ENCODE results near the gene SYT1. TPM values are rescaled to one million over a fixed set of nuclear protein-coding genes. Genes with fewer than 3 reads are reported as not detected.
"Not testable (repeated sequence)": the region's sequence is repeated elsewhere in the genome, so short reads cannot be mapped to it uniquely, and the experiment has no call there.

Gene SYT1
- total RNA-seq, 1 donor from 2014 or later: 174 TPM

DNA sequence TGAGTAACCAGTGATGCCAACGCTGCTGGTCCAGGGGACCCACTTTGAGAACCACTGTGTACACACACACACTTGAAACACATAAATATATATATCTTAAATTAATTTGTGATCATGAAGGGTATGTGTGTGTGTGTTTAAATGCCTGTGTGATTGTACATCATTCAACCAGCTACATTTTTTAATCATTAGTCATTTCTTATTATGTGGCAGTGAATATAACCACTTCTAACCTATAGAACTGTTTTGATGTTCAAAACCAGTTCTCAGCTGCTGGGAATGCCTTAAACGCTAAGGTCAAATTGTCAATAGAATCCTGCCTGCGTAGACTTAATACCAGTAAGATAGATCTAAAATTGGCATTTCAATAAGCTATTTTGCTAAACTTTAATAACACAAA lies 330.0 kb downstream of the SYT1 start:
- DNase-seq (ENCODE audit: low spot score in 2 of 2) (no peak), FAIRE-seq (no peak)

DNA sequence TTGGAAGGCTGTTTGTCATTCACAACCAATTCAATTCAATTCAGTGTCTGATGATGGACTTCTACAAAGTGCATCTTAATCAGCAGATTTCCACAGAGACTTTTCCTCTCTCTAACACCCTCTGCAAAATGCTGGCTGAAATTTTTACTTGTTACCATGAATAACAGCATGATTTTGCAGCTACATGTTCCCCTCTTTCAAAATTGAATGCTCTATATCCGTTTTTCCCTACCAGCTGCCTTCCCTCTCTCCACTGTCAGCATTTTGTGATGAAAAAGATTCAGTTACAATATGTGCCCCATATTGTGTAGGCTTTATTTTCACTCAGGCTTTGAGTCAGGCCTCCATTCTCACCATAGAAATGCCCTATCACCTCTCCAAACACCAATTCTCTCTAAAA lies 334.6 kb downstream of the SYT1 start:
- FAIRE-seq (no peak), DNase-seq (ENCODE audit: low spot score in 2 of 2) (no peak)

DNA sequence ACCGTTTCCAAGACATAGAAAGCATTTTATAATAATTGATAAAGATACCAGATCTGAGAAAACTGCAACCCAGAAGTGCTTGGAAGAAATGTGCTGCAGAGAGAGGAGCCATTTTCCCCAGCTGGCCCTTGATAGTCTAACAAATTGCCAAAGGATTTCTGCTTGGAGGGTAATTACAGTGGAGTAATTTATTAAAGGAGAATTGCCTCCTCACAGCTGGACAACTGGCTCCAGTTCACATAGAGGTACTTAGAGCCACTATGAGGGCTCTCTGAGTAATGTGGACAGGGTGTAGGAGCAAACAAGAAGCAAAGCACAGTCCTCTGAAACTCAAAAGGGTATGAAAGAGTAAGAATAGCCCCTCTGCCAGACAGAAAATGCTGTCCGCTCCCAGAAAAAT lies 335.6 kb downstream of the SYT1 start:
- DNase-seq (ENCODE audit: low spot score in 2 of 2) (no peak), FAIRE-seq (no peak)

DNA sequence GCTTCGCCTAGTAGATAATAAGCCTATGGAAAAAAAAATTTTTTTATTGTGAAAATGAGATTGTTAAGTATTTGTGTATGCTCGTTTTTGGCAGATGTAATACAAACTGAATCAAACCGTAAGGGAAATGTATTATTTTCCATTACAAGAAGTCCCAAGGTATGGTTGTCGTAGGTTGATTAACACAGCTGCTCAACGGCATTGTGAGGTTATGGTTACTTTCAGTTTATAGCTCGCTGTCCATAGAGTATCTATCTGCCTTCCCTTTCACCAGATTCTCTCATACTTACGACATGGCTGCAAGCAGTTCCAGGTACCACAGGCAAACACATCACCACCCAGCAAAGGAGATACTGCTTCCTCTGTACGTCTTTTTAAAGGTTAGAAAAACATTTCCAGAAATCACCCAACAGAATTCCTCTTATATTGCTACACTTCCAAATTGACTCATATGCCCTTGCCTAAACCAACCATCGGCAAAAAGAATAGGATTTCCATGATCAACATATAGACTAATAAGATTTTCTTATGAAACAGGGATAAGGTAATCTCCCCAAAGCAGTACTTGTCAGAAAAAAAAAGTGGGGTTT lies 338.6 kb downstream of the SYT1 start:
- DNase-seq (ENCODE audit: low spot score in 2 of 2) (no peak), FAIRE-seq (no peak)

GRCh38 chr12:79206871-79207270 lies 342.3 kb downstream of the SYT1 start:
- FAIRE-seq (no peak), DNase-seq (ENCODE audit: low spot score in 2 of 2) (no peak)

DNA sequence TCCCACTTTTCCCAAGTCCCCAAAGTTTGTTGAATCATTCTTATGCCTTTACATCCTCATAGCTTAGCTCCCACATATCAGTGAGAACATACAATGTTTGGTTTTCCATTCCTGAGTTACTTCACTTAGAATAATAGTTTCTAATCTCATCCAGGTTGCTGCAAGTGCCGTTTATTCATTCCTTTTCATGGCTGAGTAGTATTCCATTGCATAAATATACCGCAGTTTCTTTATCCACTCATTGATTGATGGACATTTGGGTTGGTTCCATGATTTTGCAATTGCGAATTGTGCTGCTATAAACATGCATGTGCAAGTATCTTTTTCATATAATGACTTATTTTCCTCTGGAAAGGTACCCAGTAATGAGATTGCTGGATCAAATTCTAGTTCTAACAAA lies 345.8 kb downstream of the SYT1 start:
- not testable (repeated sequence) for FAIRE-seq; DNase-seq (ENCODE audit: low spot score in 2 of 2)

DNA sequence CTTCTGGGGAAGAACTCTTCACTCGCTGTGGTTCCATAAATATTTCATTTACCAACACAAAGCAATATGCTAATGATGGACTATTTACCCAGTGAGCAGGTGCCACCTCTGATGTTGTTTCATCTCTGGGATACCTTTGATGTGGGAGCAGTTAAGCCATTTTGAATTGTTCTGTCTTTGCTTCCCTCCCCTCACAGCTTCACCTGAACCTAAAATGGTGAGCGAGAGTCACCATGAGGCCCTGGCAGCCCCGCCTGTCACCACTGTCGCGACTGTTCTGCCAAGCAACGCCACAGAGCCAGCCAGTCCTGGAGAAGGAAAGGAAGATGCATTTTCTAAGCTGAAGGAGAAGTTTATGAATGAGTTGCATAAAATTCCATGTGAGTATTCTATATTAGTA lies 352.7 kb downstream of the SYT1 start:
- DNase-seq (ENCODE audit: low spot score in 2 of 2) (no peak), FAIRE-seq (no peak)

- DNase-seq (ENCODE audit: low spot score in 2 of 2): no peak
- FAIRE-seq: no peak
Measured at GRCh38 chr12:79223210-79223609, 358.6 kb downstream of the SYT1 start.

DNA sequence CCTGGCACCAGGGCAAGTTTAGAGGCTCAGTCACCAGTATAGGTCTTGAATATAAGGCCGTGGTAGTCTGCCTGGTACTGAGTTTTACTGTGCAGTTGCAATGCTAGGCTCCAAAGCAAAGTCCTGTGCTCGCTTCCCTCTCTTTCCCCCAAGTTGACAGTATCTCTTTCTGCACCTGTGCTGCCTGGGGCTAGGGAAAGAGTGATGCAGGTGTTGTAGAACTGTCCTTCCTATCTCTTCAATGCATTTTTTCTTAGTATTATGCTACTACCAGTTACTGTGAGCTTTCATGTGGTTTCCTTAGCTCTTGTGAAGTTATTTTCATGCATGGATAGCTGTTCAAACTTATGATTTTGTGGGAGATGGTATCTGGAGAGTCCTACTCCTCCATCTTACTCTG lies 359.2 kb downstream of the SYT1 start:
- FAIRE-seq: no peak
- no peak for DNase-seq (ENCODE audit: low spot score in 2 of 2)

DNA sequence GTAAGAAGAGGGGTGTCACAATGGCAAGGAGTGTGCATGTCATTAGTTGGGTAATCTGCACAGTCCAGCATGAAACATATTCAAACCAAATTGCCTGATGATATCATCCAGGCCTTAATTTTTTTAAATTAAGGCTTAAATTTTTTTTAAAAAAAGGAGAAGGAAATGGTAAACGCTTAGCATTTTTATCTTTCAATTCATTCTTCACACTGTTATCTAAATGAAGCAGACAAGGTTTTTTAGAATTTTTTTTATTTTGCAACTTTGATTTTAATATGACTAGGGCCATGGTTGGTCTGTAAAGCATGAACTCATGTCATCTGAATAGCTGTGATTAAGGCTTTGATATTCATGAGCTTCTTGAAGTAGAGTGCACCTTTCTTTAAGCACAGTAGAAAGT lies 362.5 kb downstream of the SYT1 start:
- FAIRE-seq: no peak

DNA sequence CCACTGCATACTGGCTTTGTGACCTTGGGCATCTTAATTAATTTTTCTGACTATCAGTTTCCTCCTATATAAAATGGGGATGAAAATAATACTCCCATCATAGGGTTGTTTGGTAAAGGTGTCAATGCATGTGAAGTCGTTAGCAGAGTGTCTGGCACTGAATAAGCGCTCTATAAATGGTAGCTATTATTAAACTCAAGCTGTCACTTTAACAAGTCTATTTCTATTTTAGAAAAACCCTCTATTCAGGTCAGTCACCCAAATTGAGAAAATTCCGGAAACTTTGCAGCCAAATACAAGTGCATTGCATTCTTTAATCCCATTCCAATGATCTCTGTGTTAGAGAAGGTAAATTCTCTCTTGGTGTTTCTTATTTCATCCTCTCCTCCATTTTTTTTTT lies 363.1 kb downstream of the SYT1 start:
- no peak for FAIRE-seq
- no peak for DNase-seq (ENCODE audit: low spot score in 2 of 2)

More for the DNA sequence above, 362.5 kb downstream of the SYT1 start:
- DNase-seq (ENCODE audit: low spot score in 2 of 2): no peak

GRCh38 chr12:79233341-79233781 lies 368.8 kb downstream of the SYT1 start:
- FAIRE-seq: no peak

GRCh38 chr12:79236920-79237319 lies 372.3 kb downstream of the SYT1 start:
- no peak for FAIRE-seq
- no peak for DNase-seq (ENCODE audit: low spot score in 2 of 2)

More at GRCh38 chr12:79233341-79233781, 368.8 kb downstream of the SYT1 start:
- DNase-seq (ENCODE audit: low spot score in 2 of 2): no peak

- FAIRE-seq: no peak
- no peak for DNase-seq (ENCODE audit: low spot score in 2 of 2)
Measured at GRCh38 chr12:79238246-79238645, 373.7 kb downstream of the SYT1 start.

GRCh38 chr12:79247494-79247893 lies 382.9 kb downstream of the SYT1 start:
- FAIRE-seq (no peak), DNase-seq (ENCODE audit: low spot score in 2 of 2) (no peak)

DNA sequence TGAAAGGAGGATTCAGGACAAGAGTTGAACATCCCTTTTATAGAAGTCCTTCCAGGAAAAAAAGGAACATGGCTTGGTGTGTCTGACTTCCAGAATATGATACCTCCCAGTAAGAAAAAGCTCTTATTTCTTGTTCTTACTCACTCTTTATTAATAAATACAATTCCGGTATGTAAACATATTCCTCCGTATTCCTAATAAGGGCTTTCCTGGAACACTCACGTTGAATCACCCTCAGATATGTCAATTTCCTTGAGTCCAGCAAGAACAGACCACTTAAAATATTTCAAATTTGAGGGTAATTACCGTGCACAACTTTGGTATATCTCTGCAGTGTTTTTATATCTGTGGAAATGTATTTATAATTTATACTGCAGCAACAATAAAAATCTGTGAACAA lies 385.6 kb downstream of the SYT1 start:
- no peak for FAIRE-seq
- no peak for DNase-seq (ENCODE audit: low spot score in 2 of 2)

GRCh38 chr12:79250960-79251755 lies 386.6 kb downstream of the SYT1 start:
- DNase-seq (ENCODE audit: low spot score in 2 of 2) (no peak), FAIRE-seq (no peak)

DNA sequence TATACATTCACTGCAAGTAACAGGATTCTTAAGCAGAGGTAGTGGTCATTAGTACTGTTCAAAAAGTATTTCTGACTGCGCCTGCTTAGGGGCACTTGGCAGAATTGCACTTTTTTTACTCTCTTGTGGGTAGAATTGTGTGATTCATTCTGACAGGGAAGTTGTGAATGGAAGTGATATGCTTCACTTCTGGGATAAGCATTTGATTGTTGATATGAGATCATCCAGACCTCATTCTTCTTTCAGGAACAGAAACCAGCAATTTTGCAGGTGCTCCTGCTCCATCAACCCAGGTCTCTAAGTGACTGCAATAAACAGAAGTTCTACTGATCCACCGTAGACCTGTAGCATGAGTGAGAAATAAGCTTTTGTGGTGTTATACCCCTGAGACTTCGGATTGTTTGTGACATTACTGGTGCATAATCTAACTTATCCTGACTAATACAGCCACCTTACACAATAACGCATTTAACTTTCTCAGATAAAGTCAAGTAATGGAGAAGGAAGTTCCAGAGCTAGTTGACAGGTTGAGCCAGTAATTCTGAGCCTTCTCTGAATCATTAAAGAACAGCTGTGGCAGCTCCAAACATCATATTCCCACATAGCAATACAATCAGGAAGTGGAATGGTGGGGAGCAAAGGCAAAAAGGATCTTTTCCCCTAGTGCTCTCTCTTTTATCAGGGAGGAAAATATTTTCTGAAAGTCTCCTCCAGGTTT lies 387.9 kb downstream of the SYT1 start:
- DNase-seq (ENCODE audit: low spot score in 2 of 2): no peak
- no peak for FAIRE-seq

DNA sequence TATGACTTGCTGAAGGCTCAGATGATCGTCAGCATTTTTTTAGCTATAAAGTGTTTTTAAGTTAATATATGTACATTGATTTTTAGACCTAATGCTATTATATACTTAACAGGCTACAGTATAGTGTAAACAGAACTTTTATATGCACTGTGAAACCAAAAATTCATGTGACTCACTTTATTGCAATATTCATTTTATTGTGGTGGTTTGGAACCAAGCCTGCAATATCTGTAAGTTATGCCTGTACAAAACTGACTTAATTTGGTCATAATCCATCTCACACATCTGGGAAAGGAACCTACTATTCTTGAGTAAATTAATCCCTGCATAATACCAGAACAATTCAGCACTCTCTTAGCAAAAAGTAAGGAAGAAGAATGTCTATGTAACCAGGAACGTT lies 390.7 kb downstream of the SYT1 start:
- FAIRE-seq (no peak), DNase-seq (ENCODE audit: low spot score in 2 of 2) (no peak)

- no peak for DNase-seq (ENCODE audit: low spot score in 2 of 2)
- FAIRE-seq: no peak
Measured at GRCh38 chr12:79260923-79261322, 396.3 kb downstream of the SYT1 start.

DNA sequence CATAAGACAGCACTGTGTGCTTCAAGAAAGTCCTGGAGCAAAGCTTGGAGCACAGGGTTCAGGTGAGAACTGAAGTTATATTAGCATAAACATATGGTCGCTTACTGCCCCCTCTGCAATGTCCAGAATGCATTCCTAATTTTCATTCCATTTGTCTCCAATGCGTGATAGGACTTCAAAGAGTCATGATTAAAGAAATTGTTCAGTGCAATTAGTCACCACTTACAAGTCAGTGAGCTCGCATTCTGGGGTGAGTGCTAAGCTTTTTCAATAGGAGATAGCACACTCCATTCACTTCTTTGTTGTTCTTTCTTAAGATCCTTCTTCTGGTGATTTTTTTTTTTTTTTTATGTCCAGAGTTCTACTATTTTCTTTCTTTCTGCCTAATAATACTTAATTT lies 398.4 kb downstream of the SYT1 start:
- FAIRE-seq (no peak), DNase-seq (ENCODE audit: low spot score in 2 of 2) (no peak)

Data from frontal cortex (tissue), 4 donors.